ENCODE data around the gene ATP6V0A1. TPM values are rescaled to one million over a fixed set of nuclear protein-coding genes. Genes with fewer than 3 reads are reported as not detected.
A peak's percentile ranks its signal among the peaks of the same experiment; 100 is the strongest.

ATP6V0A1 gene
- polyA plus RNA-seq, 1 donor, result 27.6 TPM

DNA sequence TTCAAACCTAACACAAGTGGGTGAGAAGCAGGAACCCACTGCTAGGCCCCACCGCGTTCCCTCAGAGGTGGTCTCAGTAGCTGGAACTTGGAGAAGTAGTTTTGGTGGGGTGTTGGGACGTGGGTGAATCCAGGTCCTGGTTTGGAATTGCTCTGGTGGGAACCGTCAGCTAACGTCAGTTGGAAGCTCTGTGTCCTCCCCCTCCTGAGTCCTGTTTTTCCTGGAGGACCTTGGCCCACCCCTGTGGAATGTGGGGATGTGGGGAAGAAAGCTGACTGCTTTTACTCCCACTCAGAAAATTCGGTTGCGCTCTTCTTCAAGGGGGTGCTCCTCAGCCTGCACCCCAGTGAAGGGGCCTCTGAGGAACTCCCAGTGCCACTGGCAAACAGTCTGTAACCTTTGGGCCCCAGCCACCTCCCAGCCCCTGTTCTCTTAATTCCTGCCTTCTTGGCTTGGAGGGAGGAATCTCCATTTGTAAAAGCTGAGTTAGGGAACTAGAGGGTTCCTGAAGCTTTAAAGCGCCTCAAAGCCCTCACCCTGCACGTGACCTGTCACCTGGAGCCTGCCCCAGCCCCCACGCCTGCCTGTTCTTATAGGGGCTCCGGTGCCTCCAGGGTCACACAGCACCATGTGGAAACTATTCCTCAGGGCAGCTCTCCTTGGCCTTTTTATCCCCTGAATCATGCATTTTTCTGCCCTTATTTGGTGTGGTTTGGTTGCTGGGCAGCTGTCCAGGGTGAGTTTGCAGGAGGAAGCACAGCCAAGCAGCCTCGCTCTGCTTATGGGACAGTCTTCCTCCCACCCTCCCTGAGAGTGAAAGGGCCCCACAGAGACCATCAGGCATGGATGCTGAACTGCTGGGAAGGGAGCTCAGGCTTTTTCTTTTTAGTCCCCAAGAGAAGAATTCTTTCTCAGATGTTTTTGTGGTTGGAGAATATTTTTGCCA lies 61.1 kb downstream of the ATP6V0A1 start:
- DNase-seq (ENCODE audit: low read depth), result peak; percentile 86

- no peak for DNase-seq (ENCODE audit: low read depth)
Measured at GRCh38 chr17:42520540-42520951, 61.9 kb downstream of the ATP6V0A1 start.

DNA sequence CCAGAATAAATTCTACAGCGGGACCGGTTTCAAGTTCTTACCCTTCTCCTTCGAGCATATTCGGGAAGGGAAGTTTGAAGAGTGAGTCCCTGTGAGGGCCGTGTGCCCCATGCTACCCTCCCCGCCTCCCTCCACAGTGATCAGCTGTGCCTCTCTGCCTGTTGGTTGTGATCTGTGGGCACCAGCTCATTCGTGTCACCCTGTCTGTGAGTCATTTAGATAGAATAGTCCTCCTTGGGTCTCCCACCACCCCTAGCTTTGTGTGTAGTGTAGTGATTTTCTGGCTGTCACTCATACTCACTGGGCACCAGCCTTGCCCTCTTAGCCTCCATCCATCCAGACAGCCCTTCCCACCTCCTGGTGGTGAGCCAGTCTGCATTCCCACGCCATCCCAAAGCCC lies 62.4 kb downstream of the ATP6V0A1 start:
- DNase-seq (ENCODE audit: low read depth), result no peak

- no peak for DNase-seq (ENCODE audit: low read depth)
Measured at GRCh38 chr17:42521666-42522262, 63.1 kb downstream of the ATP6V0A1 start.

- DNase-seq (ENCODE audit: low read depth), result no peak
Measured at GRCh38 chr17:42522263-42522790, 63.6 kb downstream of the ATP6V0A1 start.

- DNase-seq (ENCODE audit: low read depth), result no peak
Measured at GRCh38 chr17:42522798-42523278, 64.2 kb downstream of the ATP6V0A1 start.

GRCh38 chr17:42525221-42525620 lies 66.5 kb downstream of the ATP6V0A1 start:
- DNase-seq (ENCODE audit: low read depth), result no peak

GRCh38 chr17:42526031-42526444 lies 67.4 kb downstream of the ATP6V0A1 start:
- no peak for DNase-seq (ENCODE audit: low read depth)

- no peak for DNase-seq (ENCODE audit: low read depth)
Measured at GRCh38 chr17:42527932-42528331, 69.3 kb downstream of the ATP6V0A1 start.

DNA sequence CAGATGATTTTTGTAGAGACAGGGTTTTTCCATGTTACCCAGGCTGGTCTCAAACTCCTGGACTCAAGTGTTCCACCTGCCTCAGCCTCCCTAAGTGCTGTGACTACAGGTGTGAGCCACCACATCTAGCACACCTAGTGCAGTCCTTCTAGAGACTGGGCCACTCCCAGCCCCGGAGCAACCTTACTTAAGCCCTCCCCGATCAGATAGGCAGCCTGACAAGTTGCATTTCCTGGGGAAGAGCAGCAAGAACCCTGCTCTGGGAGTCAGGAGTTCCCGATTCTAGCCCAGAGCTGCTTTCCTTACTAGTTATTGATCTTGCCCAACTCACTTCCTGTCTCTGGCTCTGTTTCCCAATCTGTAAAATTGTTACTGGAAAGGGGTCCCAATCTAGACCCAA lies 70.4 kb downstream of the ATP6V0A1 start:
- DNase-seq (ENCODE audit: low read depth), result no peak

- no peak for DNase-seq (ENCODE audit: low read depth)
Measured at GRCh38 chr17:42530952-42531454, 72.3 kb downstream of the ATP6V0A1 start.

GRCh38 chr17:42531455-42532354 lies 73.0 kb downstream of the ATP6V0A1 start:
- no peak for DNase-seq (ENCODE audit: low read depth)

GRCh38 chr17:42535155-42536047 lies 76.7 kb downstream of the ATP6V0A1 start:
- no peak for DNase-seq (ENCODE audit: low read depth)

GRCh38 chr17:42536048-42536371 lies 77.3 kb downstream of the ATP6V0A1 start, which contains the start of gene NAGLU:
Gene NAGLU (plus strand): TSS chr17:42536241. CDS start chr17:42536273, 32 bp downstream.
- no peak for DNase-seq (ENCODE audit: low read depth)

DNA sequence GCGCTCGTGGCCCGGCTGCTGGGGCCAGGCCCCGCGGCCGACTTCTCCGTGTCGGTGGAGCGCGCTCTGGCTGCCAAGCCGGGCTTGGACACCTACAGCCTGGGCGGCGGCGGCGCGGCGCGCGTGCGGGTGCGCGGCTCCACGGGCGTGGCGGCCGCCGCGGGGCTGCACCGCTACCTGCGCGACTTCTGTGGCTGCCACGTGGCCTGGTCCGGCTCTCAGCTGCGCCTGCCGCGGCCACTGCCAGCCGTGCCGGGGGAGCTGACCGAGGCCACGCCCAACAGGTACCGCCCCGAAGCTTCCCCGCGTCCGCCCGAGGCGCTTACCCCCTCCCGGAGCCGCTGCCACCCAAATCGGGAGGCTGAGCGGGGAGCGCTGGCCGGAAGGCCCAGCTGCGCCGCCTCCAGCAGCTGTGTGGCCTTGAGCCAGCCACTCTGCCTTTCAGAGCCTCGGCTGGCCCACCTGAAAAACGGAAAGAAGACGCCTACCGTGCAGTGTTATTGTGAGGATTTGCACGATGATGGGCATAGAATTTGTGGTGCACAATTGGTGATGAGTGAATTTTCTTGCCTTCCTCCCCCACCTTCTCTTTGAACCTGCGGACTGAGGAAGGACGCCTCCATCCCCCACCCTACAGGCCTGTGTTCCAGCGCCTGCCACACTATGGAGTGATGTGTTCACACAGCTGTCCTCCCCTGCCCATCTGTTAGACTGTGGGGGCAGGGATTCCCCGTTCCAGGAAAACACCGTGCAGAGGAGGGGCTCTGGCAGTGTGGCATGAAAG lies 77.9 kb downstream of the ATP6V0A1 start:
- DNase-seq (ENCODE audit: low read depth), result no peak

- DNase-seq (ENCODE audit: low read depth), result no peak
Measured at GRCh38 chr17:42537156-42537805, 78.6 kb downstream of the ATP6V0A1 start.

GRCh38 chr17:42537826-42538451 lies 79.3 kb downstream of the ATP6V0A1 start:
- no peak for DNase-seq (ENCODE audit: low read depth)

DNA sequence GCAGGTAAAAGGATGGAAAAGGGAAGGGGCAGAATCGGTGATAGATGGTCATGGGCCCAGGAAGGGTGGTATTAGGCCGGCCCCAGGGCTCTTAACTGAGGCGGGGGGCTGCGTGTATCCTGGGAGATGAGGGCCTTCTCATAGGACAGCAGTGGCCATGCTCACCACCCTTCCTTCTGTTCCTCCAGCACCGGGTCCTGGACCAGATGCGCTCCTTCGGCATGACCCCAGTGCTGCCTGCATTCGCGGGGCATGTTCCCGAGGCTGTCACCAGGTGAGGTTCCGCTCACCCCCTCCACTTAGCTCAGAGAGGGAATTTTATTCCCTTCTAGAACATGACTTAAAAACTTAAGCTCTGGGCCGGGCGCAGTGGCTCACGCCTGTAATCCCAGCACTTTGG lies 79.8 kb downstream of the ATP6V0A1 start:
- no peak for DNase-seq (ENCODE audit: low read depth)

Measured in forelimb muscle (tissue), 1 donor.